Left ventricle myocardium inferior (tissue), 1 donor: ENCODE results near the gene INTS11. TPM values are rescaled to one million over a fixed set of nuclear protein-coding genes. Genes with fewer than 3 reads are reported as not detected.

Experiments
- DNase-seq: peaks from one replicate; pipeline ENCODE4 v3.0.0-alpha.2; 2020
- H3K27ac ChIP-seq: fragments of 200-600 bp; replicated peaks from 2 replicates; pipeline ENCODE4 v1.8.0; 2021
- H3K27me3 ChIP-seq: fragments of 200-600 bp; 2 replicates; pipeline ENCODE4 v1.8.0; 2021; ENCODE audit warnings: low read depth
- H3K36me3 ChIP-seq: fragments of 200-600 bp; 2 replicates; pipeline ENCODE4 v1.8.0; 2021
- H3K4me1 ChIP-seq: fragments of 200-600 bp; 2 replicates; pipeline ENCODE4 v1.8.0; 2021
- H3K4me3 ChIP-seq: fragments of 200-600 bp; 2 replicates; pipeline ENCODE4 v1.8.0; 2021; ENCODE audit warnings: mild to moderate bottlenecking, moderate library complexity
- H3K9me3 ChIP-seq: fragments of 200-600 bp; replicated peaks from 2 replicates; pipeline ENCODE4 v1.8.0; 2021
- CTCF ChIP-seq: fragments of 200-600 bp; IDR thresholded peaks from 2 replicates; pipeline ENCODE4 v1.8.0; 2021; ENCODE audit warnings: antibody characterized with exemption, mild to moderate bottlenecking, borderline replicate concordance
- intact Hi-C: fragments of 100-400 bp; cut with micrococcal nuclease; formaldehyde crosslinking; loops from one replicate; pipeline ENCODE4 v1.11.0; 2022
- total RNA-seq: library from RNA; stranded (reverse); fragmentation: NEBNext Ultra II Directional; extraction: Animal tissue kit (Norgen Biotek cat#: 25700); gene quantifications from one replicate; pipeline ENCODE4 v1.2.1, GENCODE V29; 2021
- donor health status: DM: no; HTN: yes; CAD: no; lungs with severe emphysema.

Gene INTS11
- total RNA-seq, 1 donor from 2014 or later = 70.1 TPM

GRCh38 chr1:1343811-1344421 is 19.5 kb upstream of the INTS11 start:
- no peaks in the 10 kb centered on the region for H3K9me3 ChIP-seq
- peaks cover 51% of the 10 kb centered on the region for H3K4me1 ChIP-seq
- H3K27ac ChIP-seq = peak overlapping the region; percentile 4
- no peak overlapping the region for H3K4me3 ChIP-seq
- no peak for TF ChIP-seq CTCF
- no peaks in the 10 kb centered on the region for H3K27me3 ChIP-seq
- peaks cover 27% of the 10 kb centered on the region for H3K36me3 ChIP-seq
- DNase-seq = no peak
- intact Hi-C loops = no loop called here

- intact Hi-C loops = no loop called here
Measured at GRCh38 chr1:1342584-1343115, 18.2 kb upstream of the INTS11 start.

GRCh38 chr1:1342061-1342562 is 17.7 kb upstream of the INTS11 start:
- Histone ChIP-seq H3K27me3 (no peaks in the 10 kb centered on the region), H3K36me3 (peaks cover 44% of the 10 kb centered on the region), H3K4me1 (peaks cover 37% of the 10 kb centered on the region), H3K27ac (no peak overlapping the region), H3K9me3 (no peaks in the 10 kb centered on the region), H3K4me3 (no peak overlapping the region)
- no peak for TF ChIP-seq CTCF
- DNase-seq = no peak
- intact Hi-C loops = no loop called here

More at GRCh38 chr1:1342584-1343115, 18.2 kb upstream of the INTS11 start:
- peaks cover 40% of the 10 kb centered on the region for H3K36me3 ChIP-seq
- no peak overlapping the region for H3K27ac ChIP-seq
- TF ChIP-seq CTCF = no peak
- H3K4me3 ChIP-seq = no peak overlapping the region
- no peak for DNase-seq
- H3K4me1 ChIP-seq = peaks cover 42% of the 10 kb centered on the region
- H3K27me3 ChIP-seq = no peaks in the 10 kb centered on the region
- no peaks in the 10 kb centered on the region for H3K9me3 ChIP-seq

GRCh38 chr1:1341549-1342021 is 17.1 kb upstream of the INTS11 start:
- no peak for TF ChIP-seq CTCF

GRCh38 chr1:1340791-1341548 is 16.5 kb upstream of the INTS11 start:
- H3K27me3 ChIP-seq = no peaks in the 10 kb centered on the region
- H3K4me1 ChIP-seq = peaks cover 26% of the 10 kb centered on the region
- intact Hi-C loops = no loop called here
- no peak overlapping the region for H3K27ac ChIP-seq
- H3K9me3 ChIP-seq = no peaks in the 10 kb centered on the region
- DNase-seq = no peak
- TF ChIP-seq CTCF = no peak
- peaks cover 54% of the 10 kb centered on the region for H3K36me3 ChIP-seq
- no peak overlapping the region for H3K4me3 ChIP-seq

More at GRCh38 chr1:1341549-1342021, 17.1 kb upstream of the INTS11 start:
- no peak for DNase-seq
- no peaks in the 10 kb centered on the region for H3K27me3 ChIP-seq
- H3K9me3 ChIP-seq = no peaks in the 10 kb centered on the region
- H3K36me3 ChIP-seq = peaks cover 48% of the 10 kb centered on the region
- H3K27ac ChIP-seq = no peak overlapping the region
- H3K4me3 ChIP-seq = no peak overlapping the region
- H3K4me1 ChIP-seq = peaks cover 32% of the 10 kb centered on the region
- intact Hi-C loops = no loop called here
